CD4-positive, alpha-beta T cell treated with Interleukin-1 beta for 1 hour (primary cell): ENCODE measurements around the gene SH3GL3.

Experiments
- DNase-seq, 2 donors: peaks; one replicate each; pipeline ENCODE4 v3.0.0-alpha.2; 2020 to 2022

SH3GL3 gene

GRCh38 chr15:83571820-83572707, 124.9 kb downstream of the SH3GL3 start:
- no peak for DNase-seq

GRCh38 chr15:83574345-83574744, 127.2 kb downstream of the SH3GL3 start:
- no peak for DNase-seq

- no peak for DNase-seq
Measured at GRCh38 chr15:83578691-83579090, 131.6 kb downstream of the SH3GL3 start.

GRCh38 chr15:83581381-83581780, 134.2 kb downstream of the SH3GL3 start:
- no peak for DNase-seq

GRCh38 chr15:83582381-83582780, 135.2 kb downstream of the SH3GL3 start:
- no peak for DNase-seq

GRCh38 chr15:83585601-83586335, 138.6 kb downstream of the SH3GL3 start:
- DNase-seq: no peak

GRCh38 chr15:83587091-83587490, 139.9 kb downstream of the SH3GL3 start:
- DNase-seq: no peak

GRCh38 chr15:83588441-83588840, 141.3 kb downstream of the SH3GL3 start:
- DNase-seq: no peak

- no peak for DNase-seq
Measured at GRCh38 chr15:83592370-83593040, 145.4 kb downstream of the SH3GL3 start.

- DNase-seq: no peak
Measured at GRCh38 chr15:83595191-83595590, 148.1 kb downstream of the SH3GL3 start.

- no peak for DNase-seq
Measured at GRCh38 chr15:83598031-83598430, 150.9 kb downstream of the SH3GL3 start.

GRCh38 chr15:83602021-83602420, 154.9 kb downstream of the SH3GL3 start:
- DNase-seq: no peak

GRCh38 chr15:83604549-83604948, 157.4 kb downstream of the SH3GL3 start:
- no peak for DNase-seq

- no peak for DNase-seq
Measured at GRCh38 chr15:83605111-83605945, 158.2 kb downstream of the SH3GL3 start.

GRCh38 chr15:83610132-83610531, 163.0 kb downstream of the SH3GL3 start:
- DNase-seq: no peak

GRCh38 chr15:83610901-83611685, 164.0 kb downstream of the SH3GL3 start:
- DNase-seq: no peak

- DNase-seq: no peak
Measured at GRCh38 chr15:83612226-83612625, 165.1 kb downstream of the SH3GL3 start.

- no peak for DNase-seq
Measured at GRCh38 chr15:83612898-83613635, 165.9 kb downstream of the SH3GL3 start.

- no peak for DNase-seq
Measured at GRCh38 chr15:83613714-83614113, 166.6 kb downstream of the SH3GL3 start.

GRCh38 chr15:83616840-83617239, 169.7 kb downstream of the SH3GL3 start:
- no peak for DNase-seq
